ENCODE results near the gene DLEU7.
A peak's percentile ranks its signal among the peaks of the same experiment; 100 is the strongest.

DLEU7 gene

GRCh38 chr13:50843257-50844083, at the start of gene DLEU7:
Gene DLEU7, minus strand, starts transcription at chr13:50843692. Its CDS starts 46 bp downstream, at chr13:50843646.
- no peak for DNase-seq

GRCh38 chr13:50892210-50892944, 48.9 kb upstream of the DLEU7 start:
- peak in 3 of 6 experiments; percentile 10 to 41 (median 15) for DNase-seq

GRCh38 chr13:50891206-50891605, 47.7 kb upstream of the DLEU7 start:
- DNase-seq, result no peak

- DNase-seq, result no peak
These were observed 45.8 kb upstream of the DLEU7 start for GRCh38 chr13:50889317-50889716.

- DNase-seq, result no peak
These were observed 44.9 kb upstream of the DLEU7 start for GRCh38 chr13:50888362-50888761.

GRCh38 chr13:50887151-50887550, 43.7 kb upstream of the DLEU7 start:
- DNase-seq, result no peak

GRCh38 chr13:50884265-50884664, 40.8 kb upstream of the DLEU7 start:
- DNase-seq, result no peak

GRCh38 chr13:50883728-50884127, 40.2 kb upstream of the DLEU7 start:
- DNase-seq, result no peak

GRCh38 chr13:50882816-50883435, 39.4 kb upstream of the DLEU7 start:
- no peak for DNase-seq

GRCh38 chr13:50873991-50874390, 30.5 kb upstream of the DLEU7 start:
- DNase-seq, result no peak

- no peak for DNase-seq
These were observed 30.0 kb upstream of the DLEU7 start for GRCh38 chr13:50873467-50873866.

- no peak for DNase-seq
These were observed 27.9 kb upstream of the DLEU7 start for GRCh38 chr13:50871405-50871804.

GRCh38 chr13:50867637-50867945, 24.1 kb upstream of the DLEU7 start:
- DNase-seq, result no peak

GRCh38 chr13:50866817-50867636, 23.5 kb upstream of the DLEU7 start:
- DNase-seq, result no peak

GRCh38 chr13:50864492-50864891, 21.0 kb upstream of the DLEU7 start:
- DNase-seq, result no peak

- DNase-seq, result no peak
These were observed 12.2 kb upstream of the DLEU7 start for GRCh38 chr13:50855681-50856080.

GRCh38 chr13:50850445-50850844, 7.0 kb upstream of the DLEU7 start:
- no peak for DNase-seq

- DNase-seq, result no peak
These were observed 4.0 kb upstream of the DLEU7 start for GRCh38 chr13:50847501-50847900.

- no peak for DNase-seq
These were observed 3.5 kb upstream of the DLEU7 start for GRCh38 chr13:50846861-50847475.

GRCh38 chr13:50845211-50845610, 1.7 kb upstream of the DLEU7 start:
- DNase-seq, result no peak

- no peak for DNase-seq
These were observed 788 bp upstream of the DLEU7 start for GRCh38 chr13:50844084-50844875.

GRCh38 chr13:50842990-50843256, 569 bp downstream of the DLEU7 start:
- DNase-seq, result no peak

All from stimulated activated naive CD4-positive, alpha-beta T cell (primary cell).